NCI-H524 (cell line): ENCODE data around the gene KLHDC10.
"Not testable (repeated sequence)": the region's sequence is repeated elsewhere in the genome, so short reads cannot be mapped to it uniquely, and the experiment has no call there.

Experiments used
- DNase-seq, 2 experiments: peaks; one replicate each; lab custom pipeline; 2025; lab: John Stamatoyannopoulos, UW

KLHDC10 gene

GRCh38 chr7:130069978-130070860 is at the start of gene KLHDC10:
TSS of gene KLHDC10 (plus strand) at chr7:130070534. CDS start at chr7:130070644, 110 bp downstream.
- DNase-seq, result peak; percentile 97 to 98

DNA sequence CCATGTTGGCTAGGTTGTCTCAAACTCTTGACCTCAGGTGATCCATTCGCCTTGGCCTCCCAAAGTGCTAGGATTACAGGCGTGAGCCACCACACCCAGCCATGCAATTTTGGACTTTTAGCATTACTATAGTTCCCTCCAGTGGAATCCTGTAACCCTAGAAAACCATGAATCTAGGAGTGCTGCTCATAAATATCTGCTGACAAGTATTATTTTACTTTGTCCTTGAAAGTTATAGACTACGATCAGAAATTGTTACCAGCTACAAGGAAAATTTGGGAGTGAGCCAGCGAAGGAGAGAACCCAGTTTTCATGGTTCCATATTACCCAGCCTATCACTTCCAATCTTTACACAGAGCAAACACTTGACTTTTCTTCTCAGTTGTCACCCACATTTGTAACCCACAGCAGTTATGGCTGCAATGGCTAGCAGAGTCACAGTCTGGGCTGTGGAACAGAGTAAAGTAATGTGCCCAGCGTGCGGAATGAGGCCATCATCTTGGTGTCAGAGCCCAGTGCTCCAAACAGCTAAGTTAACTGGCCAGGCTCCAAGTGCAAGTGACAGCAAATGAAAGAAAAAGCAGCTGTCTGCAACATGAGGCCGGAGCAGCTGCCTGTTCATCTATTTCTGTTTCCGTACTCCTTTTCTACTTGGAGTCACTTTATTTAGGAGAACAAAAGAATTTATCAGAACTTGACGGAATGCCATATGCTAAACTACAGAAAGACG is 49.1 kb upstream of the KLHDC10 start:
- DNase-seq, result no peak

- DNase-seq, result no peak
These were observed 48.2 kb upstream of the KLHDC10 start for GRCh38 chr7:130022115-130022514.

DNA sequence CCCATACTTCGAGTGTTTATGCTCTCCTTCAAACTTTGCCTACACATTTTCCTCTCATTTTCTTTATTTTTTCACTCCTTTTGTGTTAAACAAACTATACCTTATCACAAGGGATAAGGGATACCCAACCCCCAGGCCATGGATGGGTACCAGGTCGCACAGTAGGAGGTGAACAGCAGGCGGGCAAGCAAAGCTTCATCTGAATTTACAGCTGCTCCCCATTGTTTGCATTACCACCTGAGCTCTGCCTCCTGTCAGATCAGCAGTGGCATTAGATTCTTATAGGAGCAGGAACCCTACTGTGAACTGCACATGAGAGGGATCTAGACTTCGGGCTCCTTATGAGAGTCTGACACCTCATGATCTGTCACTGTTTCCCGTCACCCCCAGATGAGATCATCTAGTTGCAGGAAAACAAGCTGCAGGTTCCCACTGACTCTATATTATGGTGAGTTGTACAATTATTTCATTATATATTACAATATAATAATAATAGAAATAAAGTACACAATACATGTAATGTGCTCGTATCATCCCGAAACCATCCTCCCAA is 47.6 kb upstream of the KLHDC10 start:
- no peak for DNase-seq

GRCh38 chr7:130024390-130024789 is 45.9 kb upstream of the KLHDC10 start:
- no peak for DNase-seq

- no peak for DNase-seq
These were observed 37.6 kb upstream of the KLHDC10 start for GRCh38 chr7:130032698-130033097.

- no peak for DNase-seq
These were observed 32.6 kb upstream of the KLHDC10 start for GRCh38 chr7:130037703-130038102.

GRCh38 chr7:130040576-130040975 is 29.8 kb upstream of the KLHDC10 start:
- DNase-seq, result no peak

- no peak for DNase-seq
These were observed 22.5 kb upstream of the KLHDC10 start for GRCh38 chr7:130047831-130048230.

DNA sequence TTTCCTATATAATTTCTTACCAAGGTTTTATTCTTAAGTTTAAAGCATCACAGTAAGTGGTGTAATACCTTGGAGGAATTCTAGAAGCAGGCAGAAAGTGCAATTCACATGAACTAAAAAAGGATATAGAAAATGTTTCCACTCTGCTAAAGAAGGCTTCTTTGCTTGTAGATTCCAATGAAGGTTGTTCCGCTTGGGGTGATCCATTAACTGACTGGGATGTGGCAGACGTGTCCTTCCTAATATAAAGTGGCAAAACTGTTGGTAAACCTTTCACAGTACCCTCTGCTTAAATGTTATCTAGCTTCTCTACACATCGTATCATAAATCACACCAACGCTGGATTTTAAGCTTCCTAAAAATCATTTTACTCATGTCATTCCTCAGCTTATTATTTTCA is 21.4 kb upstream of the KLHDC10 start:
- DNase-seq, result no peak

- not testable (repeated sequence) for DNase-seq
These were observed 18.1 kb upstream of the KLHDC10 start for GRCh38 chr7:130052250-130052649.

DNA sequence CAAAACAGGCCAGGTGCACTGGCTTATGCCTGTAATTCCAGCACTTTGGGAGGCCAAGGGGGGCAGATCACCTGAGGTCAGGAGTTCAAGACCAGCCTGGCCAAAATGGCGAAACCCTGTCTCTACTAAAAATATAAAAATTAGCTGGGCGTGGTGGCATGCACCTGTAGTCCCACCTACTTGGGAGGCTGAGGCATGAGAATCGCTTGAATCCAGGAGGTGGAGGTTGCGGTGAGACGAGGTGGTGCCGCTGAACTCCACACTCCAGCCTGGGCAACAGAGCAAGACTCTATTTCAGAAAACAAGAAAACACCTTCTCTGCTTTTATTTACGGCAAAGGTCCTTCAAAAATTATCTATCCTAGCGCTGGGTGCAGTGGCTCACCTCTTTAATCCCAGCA is 15.1 kb upstream of the KLHDC10 start:
- DNase-seq, result not testable (repeated sequence)

DNA sequence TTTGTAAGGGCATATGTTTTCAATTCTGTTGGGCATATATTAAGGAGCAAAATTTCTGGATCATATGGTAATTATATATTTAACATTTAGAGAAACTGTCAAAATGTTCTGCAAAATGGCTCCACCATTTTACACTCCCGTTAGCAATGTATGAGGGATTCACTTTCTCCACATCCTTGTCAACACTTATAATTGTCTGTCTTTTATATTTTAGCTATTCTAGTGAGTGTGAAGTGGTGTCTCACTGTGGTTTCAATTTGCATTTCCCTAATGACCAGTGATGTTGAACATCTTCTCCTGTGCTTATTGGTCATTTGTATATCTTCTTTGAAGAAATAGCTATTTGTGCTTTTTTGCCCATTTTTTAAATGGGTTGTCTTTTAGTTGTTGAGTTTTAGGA is 8.1 kb upstream of the KLHDC10 start:
- DNase-seq, result no peak

GRCh38 chr7:130063036-130063435 is 7.3 kb upstream of the KLHDC10 start:
- peak; percentile 6 to 70 for DNase-seq

DNA sequence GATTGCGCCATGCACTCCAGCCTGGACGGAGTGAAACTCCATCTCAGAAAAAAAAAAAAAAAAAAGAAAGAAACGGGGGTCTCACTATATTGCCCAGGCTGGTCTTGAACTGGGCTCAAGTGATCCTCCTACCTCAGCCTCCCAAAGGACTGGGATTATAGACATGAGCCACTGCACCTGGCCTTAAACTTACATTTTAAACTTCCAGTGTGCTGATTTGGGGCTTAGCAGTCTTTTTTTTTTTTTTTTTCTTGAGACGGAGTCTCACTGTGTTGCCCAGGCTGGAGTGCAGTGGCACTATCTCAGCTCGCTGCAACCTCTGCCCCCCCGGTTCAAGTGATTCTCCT is 5.8 kb upstream of the KLHDC10 start:
- not testable (repeated sequence) for DNase-seq

- DNase-seq, result no peak
These were observed 4.7 kb upstream of the KLHDC10 start for GRCh38 chr7:130065500-130066152.

- DNase-seq, result no peak
These were observed 956 bp upstream of the KLHDC10 start for GRCh38 chr7:130069179-130069977.

DNA sequence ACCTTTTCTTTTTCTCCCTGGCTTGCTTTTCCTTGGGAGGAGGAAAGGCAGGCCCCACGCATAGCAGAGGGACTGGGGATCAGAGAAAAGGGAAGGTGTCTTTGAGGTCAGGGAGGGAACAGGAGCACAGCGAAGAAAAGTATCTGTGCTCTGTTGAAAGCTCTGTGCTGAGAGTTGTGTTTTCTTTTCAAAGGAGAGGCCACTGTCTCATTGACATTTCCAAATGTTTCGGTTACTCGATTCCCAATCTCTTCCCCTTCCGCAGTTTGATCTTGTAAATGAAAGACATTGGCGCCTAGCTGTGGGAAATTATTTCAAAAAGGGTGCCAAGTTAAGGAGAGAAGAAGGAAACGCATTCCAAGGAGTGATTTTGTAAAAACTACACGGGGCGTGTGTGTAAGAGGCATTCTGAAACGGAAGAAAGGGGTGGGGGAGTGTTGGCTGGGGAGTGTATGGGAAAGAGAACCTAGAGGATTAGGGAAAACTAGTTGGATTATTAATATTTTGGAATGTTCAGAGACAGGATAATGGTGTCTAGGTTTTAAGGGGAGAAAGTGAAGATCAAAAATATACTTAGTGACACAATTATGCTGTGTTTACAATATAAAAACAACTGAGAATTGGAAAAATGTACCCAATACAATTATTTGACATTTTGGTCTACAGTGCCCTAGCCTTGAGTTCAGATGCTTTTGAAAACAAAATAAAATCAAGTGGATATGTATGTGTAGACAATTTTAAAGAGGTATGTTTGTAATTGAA is 708 bp downstream of the KLHDC10 start:
- DNase-seq, result peak; percentile 17 to 28

DNA sequence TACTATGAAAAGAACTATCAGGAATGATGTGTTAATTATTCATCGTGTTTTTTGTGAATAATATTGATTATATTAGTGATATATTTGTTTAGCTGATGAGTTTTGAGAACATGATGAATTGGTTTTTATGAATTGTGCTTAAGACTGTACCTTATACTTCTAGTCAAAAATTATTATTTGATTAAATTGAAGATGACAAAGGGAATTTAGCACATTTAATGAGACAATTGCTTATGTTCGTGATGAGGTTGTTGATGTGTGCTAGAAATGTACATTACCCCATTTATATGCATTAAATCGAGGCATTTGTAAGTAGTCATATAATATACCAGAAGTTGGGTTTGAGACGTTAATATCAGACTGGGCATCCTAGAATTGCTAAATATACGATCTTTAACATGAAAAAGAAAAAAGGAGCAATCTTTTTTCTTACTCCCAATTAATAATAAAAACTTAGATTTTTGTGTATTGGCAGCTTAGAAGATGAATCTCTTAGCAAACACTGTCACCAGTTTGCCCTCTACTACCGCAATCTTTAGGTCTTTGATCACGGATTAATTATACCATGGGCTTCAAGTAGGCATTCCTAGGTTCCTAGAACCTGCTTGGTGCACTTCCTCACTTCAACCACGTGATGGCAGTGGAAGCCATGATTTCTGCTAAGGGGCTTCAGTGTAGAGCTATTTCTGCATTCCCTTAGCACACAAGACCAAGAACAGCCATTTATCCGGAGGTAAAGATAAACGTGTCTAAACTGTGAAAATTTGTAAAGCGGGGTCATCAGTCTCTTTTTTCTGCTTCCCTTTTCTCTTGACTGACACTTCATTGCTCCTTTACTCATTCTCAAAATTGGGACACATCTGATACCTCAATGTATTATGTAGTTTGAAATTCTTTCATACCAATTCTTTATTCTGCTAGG is 1.6 kb downstream of the KLHDC10 start:
- peak; percentile 86 to 91 for DNase-seq
